ENCODE data around the gene PGS1. TPM values are rescaled to one million over a fixed set of nuclear protein-coding genes. Genes with fewer than 3 reads are reported as not detected.

Gene PGS1
- total RNA-seq, 4 donors from 2014 or later = 24.1 to 53.0 (median 38.8) TPM

- Histone ChIP-seq H3K27me3 (no peaks in the 10 kb centered on the region), H3K36me3 (no peaks in the 10 kb centered on the region), H3K4me1 (peaks cover 0 to 20% (median 13%) of the 10 kb centered on the region in 3 donors), H3K9me3 (no peaks in the 10 kb centered on the region), H3K4me3 (no peak overlapping the region), H3K27ac (no peak overlapping the region)
- ATAC-seq = no peak
- no peak for TF ChIP-seq POLR2A (IDR thresholded peaks at IDR 0.05)
- TF ChIP-seq, protein P1, sequence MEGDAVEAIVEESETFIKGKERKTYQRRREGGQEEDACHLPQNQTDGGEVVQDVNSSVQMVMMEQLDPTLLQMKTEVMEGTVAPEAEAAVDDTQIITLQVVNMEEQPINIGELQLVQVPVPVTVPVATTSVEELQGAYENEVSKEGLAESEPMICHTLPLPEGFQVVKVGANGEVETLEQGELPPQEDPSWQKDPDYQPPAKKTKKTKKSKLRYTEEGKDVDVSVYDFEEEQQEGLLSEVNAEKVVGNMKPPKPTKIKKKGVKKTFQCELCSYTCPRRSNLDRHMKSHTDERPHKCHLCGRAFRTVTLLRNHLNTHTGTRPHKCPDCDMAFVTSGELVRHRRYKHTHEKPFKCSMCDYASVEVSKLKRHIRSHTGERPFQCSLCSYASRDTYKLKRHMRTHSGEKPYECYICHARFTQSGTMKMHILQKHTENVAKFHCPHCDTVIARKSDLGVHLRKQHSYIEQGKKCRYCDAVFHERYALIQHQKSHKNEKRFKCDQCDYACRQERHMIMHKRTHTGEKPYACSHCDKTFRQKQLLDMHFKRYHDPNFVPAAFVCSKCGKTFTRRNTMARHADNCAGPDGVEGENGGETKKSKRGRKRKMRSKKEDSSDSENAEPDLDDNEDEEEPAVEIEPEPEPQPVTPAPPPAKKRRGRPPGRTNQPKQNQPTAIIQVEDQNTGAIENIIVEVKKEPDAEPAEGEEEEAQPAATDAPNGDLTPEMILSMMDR (IDR thresholded peaks at IDR 0.05) = no peak
- no peak for TF ChIP-seq POLR2AphosphoS5 (IDR thresholded peaks at IDR 0.05)
- no peak for TF ChIP-seq EP300 (IDR thresholded peaks at IDR 0.05)
- WGBS, 2 donors (ENCODE audit: low coverage in 1 of 2) = 92 to 95% methylated on average over 4 to 7 of the region's 8 CpGs
These were observed 9.5 kb upstream of the PGS1 start for GRCh38 chr17:78368854-78369495.

DNA sequence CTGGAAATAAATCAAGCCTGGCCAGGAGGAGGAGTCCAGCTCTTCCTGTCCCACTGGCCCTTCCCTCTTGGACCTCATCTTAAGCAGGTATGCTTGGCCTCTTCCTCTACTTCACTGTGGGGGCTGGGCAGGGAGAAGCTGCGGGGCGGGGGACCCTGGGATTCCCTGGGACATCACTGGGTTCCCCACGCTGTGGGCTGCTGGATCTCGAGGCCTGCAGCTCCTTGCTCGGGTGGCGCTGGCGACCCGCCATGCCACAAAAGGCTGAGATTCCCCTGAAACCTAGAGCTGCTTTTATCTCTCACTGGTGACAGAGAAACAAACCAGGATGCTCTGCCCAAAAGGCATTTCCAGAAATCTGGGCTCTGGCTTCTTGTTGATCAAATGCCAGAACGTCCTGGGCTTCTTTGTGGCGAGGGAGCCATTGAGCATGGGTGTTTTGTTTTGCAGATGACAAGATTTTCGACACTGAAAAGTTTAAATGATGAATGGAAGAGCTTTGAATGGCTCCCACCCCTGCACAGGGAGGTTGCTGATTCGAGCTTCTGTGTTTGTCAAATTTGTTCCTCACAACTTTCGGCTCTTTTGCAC is 8.6 kb upstream of the PGS1 start:
- Histone ChIP-seq H3K36me3 (no peaks in the 10 kb centered on the region), H3K4me1 (peaks cover 0 to 20% (median 13%) of the 10 kb centered on the region in 3 donors), H3K9me3 (no peaks in the 10 kb centered on the region), H3K27me3 (no peaks in the 10 kb centered on the region), H3K4me3 (no peak overlapping the region), H3K27ac (no peak overlapping the region)
- 17 to 35% methylated on average over 1 to 5 of the region's 13 CpGs for WGBS, 2 donors (ENCODE audit: low coverage in 1 of 2)
- ATAC-seq = no peak
- no peak for TF ChIP-seq EP300 (IDR thresholded peaks at IDR 0.05)
- TF ChIP-seq, protein P1 (IDR thresholded peaks at IDR 0.05) = no peak
- no peak for TF ChIP-seq POLR2AphosphoS5 (IDR thresholded peaks at IDR 0.05)
- no peak for TF ChIP-seq POLR2A (IDR thresholded peaks at IDR 0.05)

DNA sequence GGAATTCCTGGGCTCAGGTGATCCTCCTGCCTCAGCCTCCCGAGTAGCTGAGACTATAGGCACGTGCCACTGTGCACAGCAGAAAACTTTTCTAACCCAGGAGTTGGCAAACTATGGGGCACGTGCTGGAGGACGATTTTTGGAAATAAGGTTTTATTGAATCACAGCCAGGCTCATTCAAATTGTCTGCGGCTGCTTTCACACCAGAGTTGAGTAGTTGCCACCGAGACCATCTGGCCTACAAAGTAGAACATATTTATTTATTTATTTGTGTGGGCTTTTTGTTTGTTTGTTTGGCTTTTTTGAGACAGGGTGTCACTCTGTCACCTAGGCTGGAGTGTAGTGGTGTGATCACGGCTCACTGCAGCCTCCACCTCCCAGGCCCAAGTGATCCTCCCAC is 7.4 kb upstream of the PGS1 start:
- Histone ChIP-seq H3K4me3 (no peak overlapping the region), H3K27me3 (no peaks in the 10 kb centered on the region), H3K27ac (no peak overlapping the region), H3K36me3 (no peaks in the 10 kb centered on the region), H3K4me1 (peaks cover 0 to 10% (median 5%) of the 10 kb centered on the region in 3 donors), H3K9me3 (no peaks in the 10 kb centered on the region)
- TF ChIP-seq POLR2AphosphoS5 (IDR thresholded peaks at IDR 0.05) (no peak), EP300 (IDR thresholded peaks at IDR 0.05) (no peak), POLR2A (IDR thresholded peaks at IDR 0.05) (no peak)
- TF ChIP-seq, protein P1 (IDR thresholded peaks at IDR 0.05) = no peak
- no peak for ATAC-seq
- WGBS, 2 donors (ENCODE audit: low coverage in 1 of 2) = 85 to 98% methylated on average over 5 to 7 of the region's 7 CpGs

GRCh38 chr17:78372841-78373240 is 5.6 kb upstream of the PGS1 start:
- 50 to 80% methylated on average over 1 to 5 of the region's 5 CpGs for WGBS, 2 donors (ENCODE audit: low coverage in 1 of 2)
- no peak overlapping the region for H3K27ac ChIP-seq

More at GRCh38 chr17:78372841-78373240, 5.6 kb upstream of the PGS1 start:
- H3K36me3 ChIP-seq = no peaks in the 10 kb centered on the region
- no peak for ATAC-seq
- no peaks in the 10 kb centered on the region for H3K27me3 ChIP-seq
- peaks cover 0 to 6% (median 0%) of the 10 kb centered on the region in 3 donors for H3K4me1 ChIP-seq
- no peak for TF ChIP-seq EP300 (IDR thresholded peaks at IDR 0.05)
- no peak for TF ChIP-seq POLR2A (IDR thresholded peaks at IDR 0.05)
- TF ChIP-seq, protein P1 (IDR thresholded peaks at IDR 0.05) = no peak
- no peak for TF ChIP-seq POLR2AphosphoS5 (IDR thresholded peaks at IDR 0.05)
- H3K4me3 ChIP-seq = no peak overlapping the region
- no peaks in the 10 kb centered on the region for H3K9me3 ChIP-seq
